Cerebellar nuclear complex (tissue), 1 donor: ENCODE measurements around the gene PHYH.
"Not testable (repeated sequence)": the region's sequence is repeated elsewhere in the genome, so short reads cannot be mapped to it uniquely, and the experiment has no call there.

Source experiments
- DNase-seq, 2 experiments: peaks; one replicate each; lab custom pipeline; 2025; lab: John Stamatoyannopoulos, UW

Gene PHYH

GRCh38 chr10:13321576-13321975, 21.7 kb upstream of the PHYH start:
- DNase-seq, result no peak

- no peak for DNase-seq
Measured at GRCh38 chr10:13319166-13319565, 19.3 kb upstream of the PHYH start.

- no peak for DNase-seq
Measured at GRCh38 chr10:13317474-13317873, 17.6 kb upstream of the PHYH start.

GRCh38 chr10:13316635-13317311, 16.9 kb upstream of the PHYH start:
- no peak for DNase-seq

GRCh38 chr10:13315361-13315760, 15.5 kb upstream of the PHYH start:
- no peak for DNase-seq

- DNase-seq, result no peak
Measured at GRCh38 chr10:13311177-13311575, 11.3 kb upstream of the PHYH start.

- DNase-seq, result no peak
Measured at GRCh38 chr10:13310518-13311176, 10.8 kb upstream of the PHYH start.

- DNase-seq, result no peak
Measured at GRCh38 chr10:13309792-13310191, 9.9 kb upstream of the PHYH start.

GRCh38 chr10:13308096-13308495, 8.2 kb upstream of the PHYH start:
- no peak for DNase-seq

GRCh38 chr10:13306103-13306502, 6.2 kb upstream of the PHYH start:
- no peak for DNase-seq

GRCh38 chr10:13302821-13303555, 3.1 kb upstream of the PHYH start:
- DNase-seq, result no peak

GRCh38 chr10:13298748-13299436, 972 bp downstream of the PHYH start:
- DNase-seq, result no peak

GRCh38 chr10:13296476-13296875, 3.4 kb downstream of the PHYH start:
- no peak for DNase-seq

GRCh38 chr10:13294784-13295183, 5.1 kb downstream of the PHYH start:
- DNase-seq, result no peak

- peak in 1 of 2 experiments; percentile 21 for DNase-seq
Measured at GRCh38 chr10:13291821-13292773, 7.8 kb downstream of the PHYH start.

- no peak for DNase-seq
Measured at GRCh38 chr10:13291061-13291460, 8.8 kb downstream of the PHYH start.

- DNase-seq, result no peak
Measured at GRCh38 chr10:13284050-13284449, 15.8 kb downstream of the PHYH start.

- not testable (repeated sequence) for DNase-seq
Measured at GRCh38 chr10:13282348-13282747, 17.5 kb downstream of the PHYH start.

GRCh38 chr10:13276749-13277365, 23.0 kb downstream of the PHYH start:
- DNase-seq, result no peak

- DNase-seq, result not testable (repeated sequence)
Measured at GRCh38 chr10:13276146-13276545, 23.7 kb downstream of the PHYH start.

GRCh38 chr10:13272164-13272571, 27.7 kb downstream of the PHYH start:
- DNase-seq, result no peak
